Thymus (tissue), 11 donors: Measurements from ENCODE around the gene BTN2A1. TPM values are rescaled to one million over a fixed set of nuclear protein-coding genes. Genes with fewer than 3 reads are reported as not detected.

Experiments used
- DNase-seq, 9 donors: peaks; one replicate each; pipeline ENCODE4 v3.0.0-alpha.2; 2013; ENCODE audit warnings: low spot score in 9 of 9, low read depth in 6 of 9, missing footprints in 1 of 9
- H3K27ac ChIP-seq, 2 donors: one replicate each; pipeline ENCODE4 v1.5.1; 2013; ENCODE audit warnings: control low read depth in 1 of 2, low read depth in 1 of 2, low read length in 1 of 2, mild to moderate bottlenecking in 1 of 2, moderate library complexity in 1 of 2
- H3K27me3 ChIP-seq, 2 donors: one replicate each; pipeline ENCODE4 v1.5.1; 2013; ENCODE audit warnings: low read length in 1 of 2; ENCODE audit not compliant: control insufficient read depth in 2 of 2, insufficient read depth in 1 of 2
- H3K36me3 ChIP-seq, 2 donors: one replicate each; pipeline ENCODE4 v1.5.1; 2013; ENCODE audit warnings: low read length in 1 of 2, mild to moderate bottlenecking in 1 of 2, moderate library complexity in 1 of 2; ENCODE audit not compliant: control insufficient read depth in 2 of 2, insufficient read depth in 2 of 2
- H3K4me1 ChIP-seq, 2 donors: one replicate each; pipeline ENCODE4 v1.5.1; 2013; ENCODE audit warnings: low read length in 2 of 2; ENCODE audit not compliant: control insufficient read depth in 2 of 2, insufficient read depth in 2 of 2
- H3K4me3 ChIP-seq, 2 donors: one replicate each; pipeline ENCODE4 v1.5.1; 2013; ENCODE audit warnings: low read length in 2 of 2, control low read depth in 1 of 2, mild to moderate bottlenecking in 1 of 2
- H3K9me3 ChIP-seq, 2 donors: one replicate each; pipeline ENCODE4 v1.5.1; 2013; ENCODE audit warnings: low read length in 1 of 2, mild to moderate bottlenecking in 1 of 2; ENCODE audit not compliant: control insufficient read depth in 2 of 2, insufficient read depth in 1 of 2
- WGBS: extraction: QIAGEN DNeasy Blood & Tissue Kit; methylation state at CpG from one replicate; pipeline ENCODE4 v1.1.7; 2013; 5-methylcytosine and 5-hydroxymethylcytosine counted together
- polyA plus RNA-seq: library from polyadenylated mRNA; stranded (reverse); fragments of 200-250 nt; gene quantifications from one replicate; pipeline ENCODE4 v1.2.3, GENCODE V29; 2013
- total RNA-seq: library from RNA; stranded (reverse); fragments of 120-200 nt; gene quantifications from one replicate; pipeline ENCODE4 v1.2.4, GENCODE V29; 2013
- donor health status: healthy.

BTN2A1 gene
- total and polyA plus RNA-seq, 2 donors, result 8.1 to 26.9 TPM

DNA sequence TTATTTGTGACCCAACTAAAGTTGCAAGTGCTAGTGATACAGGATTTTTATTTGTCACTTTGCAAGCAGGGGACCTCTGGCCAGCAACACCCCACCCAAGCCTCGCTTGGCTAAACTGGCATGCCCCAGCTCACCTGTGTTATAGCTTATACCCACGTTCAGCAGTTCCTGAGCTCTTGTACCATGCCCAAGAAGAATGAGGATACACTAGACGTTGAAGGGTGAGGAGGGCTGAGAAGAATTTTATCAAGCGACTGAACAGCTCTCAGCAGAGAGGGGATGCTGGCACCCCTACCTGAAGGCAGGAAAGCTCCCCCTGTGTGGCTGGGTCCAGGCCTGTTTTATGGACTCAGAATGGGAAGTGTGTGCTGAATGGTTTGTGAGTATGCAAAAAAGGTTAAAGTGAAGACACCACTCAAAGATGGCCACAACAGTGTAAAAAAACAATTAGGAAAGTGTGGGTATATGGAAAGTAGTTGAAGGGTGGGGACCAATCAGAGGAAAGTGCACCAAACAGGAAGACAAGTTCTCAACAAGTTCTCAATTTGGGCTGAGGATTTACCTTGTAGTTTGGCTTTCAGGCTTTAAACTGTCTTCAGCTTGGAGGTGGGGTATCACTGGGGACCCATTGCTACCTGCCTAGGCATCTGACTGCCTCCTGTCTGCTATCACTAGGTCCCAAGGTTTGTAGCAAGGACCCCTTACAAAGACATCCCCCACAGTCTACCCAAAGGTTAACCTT, 15.0 kb downstream of the BTN2A1 start:
- WGBS, result 99% methylated on average over 4 of the region's 4 CpGs
- Histone ChIP-seq H3K27ac (peak overlapping the region; percentile 69 to 100), H3K9me3 (peaks cover 3 to 5% of the 10 kb centered on the region in 2 donors), H3K4me1 (peaks cover 9 to 27% of the 10 kb centered on the region in 2 donors), H3K27me3 (no peaks in the 10 kb centered on the region), H3K4me3 (no peak overlapping the region), H3K36me3 (peaks cover 16 to 24% of the 10 kb centered on the region in 2 donors)
- peak in 1 of 9 donors; percentile 39 for DNase-seq

DNA sequence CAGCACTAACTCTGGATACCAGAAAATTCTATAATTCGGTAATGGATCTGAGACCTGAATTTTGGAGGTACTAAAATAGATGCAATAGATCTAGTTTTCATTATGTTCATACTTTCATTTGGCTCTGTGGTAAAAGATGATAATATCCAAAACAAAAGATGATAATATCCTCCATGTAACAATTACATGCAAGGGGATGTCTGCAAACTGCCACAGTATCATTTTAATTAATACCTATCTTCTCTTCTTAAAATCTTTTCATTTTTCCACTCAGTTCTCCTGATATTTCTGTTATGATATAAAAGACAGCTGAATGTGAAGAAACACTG, 15.6 kb downstream of the BTN2A1 start:
- H3K9me3 ChIP-seq, result peaks cover 3 to 5% of the 10 kb centered on the region in 2 donors
- 94% methylated on average over 1 of the region's 1 CpG for WGBS
- H3K4me3 ChIP-seq, result peak overlapping the region; percentile 61 to 67
- peaks cover 9 to 18% of the 10 kb centered on the region in 2 donors for H3K36me3 ChIP-seq
- peaks cover 9 to 29% of the 10 kb centered on the region in 2 donors for H3K4me1 ChIP-seq
- H3K27me3 ChIP-seq, result no peaks in the 10 kb centered on the region
- peak overlapping the region; percentile 98 to 100 for H3K27ac ChIP-seq
- no peak for DNase-seq

DNA sequence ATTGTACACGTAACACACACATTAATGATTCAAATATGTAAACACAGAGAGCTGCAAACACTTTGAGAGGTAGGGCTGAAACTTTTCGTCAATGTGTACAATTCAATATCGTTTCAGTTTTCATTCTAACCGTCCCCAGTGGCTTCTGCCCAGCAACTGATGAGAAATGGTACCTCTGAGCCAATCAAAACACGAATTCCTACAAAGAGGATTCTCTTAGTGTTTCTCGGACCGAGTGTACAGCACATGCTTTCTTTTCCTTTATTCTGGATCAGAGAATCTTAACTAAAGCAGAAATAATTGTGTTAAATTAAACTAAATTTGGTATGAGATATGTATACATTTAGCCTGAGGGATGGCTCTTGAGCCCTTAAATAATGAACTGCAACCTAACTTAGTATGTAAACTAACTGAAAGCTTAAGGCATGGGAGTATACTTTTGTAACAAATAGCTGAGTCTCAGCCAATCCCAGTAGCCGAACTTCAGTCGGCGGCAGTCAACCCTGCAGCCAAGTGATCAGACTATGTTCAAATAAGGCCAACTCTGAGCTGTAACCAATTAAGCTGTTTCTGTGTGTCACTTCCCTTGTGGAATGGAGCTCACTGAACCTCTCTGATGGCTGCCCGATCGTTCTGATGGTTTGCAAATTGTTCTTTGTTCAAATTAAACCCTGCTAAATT, 16.1 kb downstream of the BTN2A1 start:
- Histone ChIP-seq H3K4me1 (peaks cover 9 to 28% of the 10 kb centered on the region in 2 donors), H3K9me3 (peaks cover 3 to 5% of the 10 kb centered on the region in 2 donors), H3K27ac (peak overlapping the region; percentile 98 to 100), H3K27me3 (no peaks in the 10 kb centered on the region), H3K4me3 (peak overlapping the region; percentile 61 to 67), H3K36me3 (peaks cover 4 to 13% of the 10 kb centered on the region in 2 donors)
- under 1% methylated on average over 12 of the region's 12 CpGs for WGBS
- peak; percentile 77 to 97 (median 89) for DNase-seq

DNA sequence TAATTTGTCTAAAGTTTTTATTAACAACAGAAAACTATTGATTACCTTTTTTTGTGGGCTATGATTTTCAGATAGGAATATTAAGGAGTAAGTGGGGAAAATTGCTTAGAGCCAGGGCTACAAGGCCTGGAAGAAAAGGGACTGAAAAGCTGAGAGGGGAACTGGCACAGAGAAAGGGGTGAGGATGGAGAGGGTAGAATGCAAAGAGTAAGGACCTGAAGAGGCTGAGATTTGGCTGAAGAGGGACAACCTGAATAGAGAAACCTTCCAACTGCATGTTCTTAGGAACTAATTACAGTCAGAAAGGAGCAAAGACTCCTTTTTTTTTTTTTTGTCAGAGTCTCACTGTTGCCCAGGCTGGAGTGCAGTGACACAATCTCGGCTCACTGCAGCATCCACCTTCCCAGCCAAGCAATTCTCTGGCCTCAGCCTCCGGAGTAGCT, 16.7 kb downstream of the BTN2A1 start:
- peaks cover 9 to 27% of the 10 kb centered on the region in 2 donors for H3K4me1 ChIP-seq
- 80% methylated on average over 2 of the region's 2 CpGs for WGBS
- peak overlapping the region; percentile 98 to 100 for H3K27ac ChIP-seq
- H3K4me3 ChIP-seq, result peak overlapping the region; percentile 61 to 67
- H3K9me3 ChIP-seq, result peaks cover 3 to 5% of the 10 kb centered on the region in 2 donors
- DNase-seq, result no peak
- peaks cover 0 to 10% of the 10 kb centered on the region in 2 donors for H3K36me3 ChIP-seq
- H3K27me3 ChIP-seq, result no peaks in the 10 kb centered on the region

DNA sequence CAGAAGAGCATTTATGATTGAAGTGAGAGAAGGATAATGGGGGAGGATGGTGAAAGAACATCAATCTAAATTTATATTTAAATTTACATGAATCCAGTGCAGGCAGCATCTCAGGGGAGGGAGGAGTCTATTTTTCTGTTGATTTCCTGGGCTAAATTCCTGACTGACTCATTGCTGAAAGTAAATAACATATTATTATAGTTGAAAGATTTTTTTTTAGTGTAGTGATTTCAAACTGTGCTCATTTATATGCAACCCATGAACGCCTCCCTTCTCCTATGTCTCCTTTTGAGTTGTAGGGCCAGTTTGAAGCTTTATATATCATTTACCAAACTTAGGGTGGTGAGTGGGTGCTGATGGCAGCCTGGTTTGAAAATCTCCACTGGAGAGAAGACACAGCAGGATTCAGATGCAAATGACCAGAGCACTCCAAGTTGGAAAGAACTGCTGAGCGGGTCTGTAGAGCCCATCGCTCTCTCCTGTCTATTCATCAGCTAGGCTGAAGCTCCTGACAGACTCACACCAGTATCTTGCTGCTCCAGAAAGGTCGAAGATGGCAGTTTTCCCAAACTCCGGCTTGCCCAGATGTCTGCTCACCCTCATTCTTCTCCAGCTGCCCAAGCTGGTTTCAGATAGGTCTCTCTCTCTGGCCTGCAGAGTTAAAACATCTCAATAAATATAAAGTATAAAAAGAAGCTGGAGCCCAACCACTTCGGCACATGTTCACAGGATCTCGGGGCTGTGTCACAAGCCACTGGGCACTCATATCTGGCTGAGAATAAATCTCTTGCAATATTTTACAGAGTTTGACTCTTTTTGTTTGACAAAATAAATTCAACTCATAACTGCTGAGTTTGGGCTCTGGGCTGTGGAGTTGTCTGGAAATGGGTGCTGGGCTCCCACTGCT, 18.3 kb downstream of the BTN2A1 start:
- WGBS, result 98% methylated on average over 7 of the region's 7 CpGs
- H3K27ac ChIP-seq, result peak overlapping the region in 1 of 2 donors; percentile 21

DNA sequence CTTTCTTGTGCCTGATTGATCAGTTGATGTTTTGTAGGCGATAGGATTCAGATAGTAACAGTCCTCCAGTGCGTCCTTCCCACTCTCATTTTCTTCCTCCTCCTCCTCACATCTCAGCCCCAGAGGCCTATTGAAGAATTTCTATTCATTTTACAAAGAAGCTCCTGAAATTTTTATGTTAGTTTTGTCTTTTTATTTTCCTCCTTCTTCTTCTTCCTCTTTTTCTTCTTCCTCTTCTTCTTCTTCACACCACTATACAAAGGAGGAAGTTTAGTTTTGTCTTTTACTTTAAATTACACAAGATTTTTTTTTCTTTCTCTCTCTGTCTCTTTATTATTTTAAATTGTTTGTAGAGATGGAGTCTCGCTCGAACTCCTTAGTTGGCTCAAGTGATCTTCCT, 19.1 kb downstream of the BTN2A1 start:
- H3K9me3 ChIP-seq, result peaks cover 3 to 5% of the 10 kb centered on the region in 2 donors
- no peaks in the 10 kb centered on the region for H3K27me3 ChIP-seq
- H3K4me3 ChIP-seq, result no peak overlapping the region
- H3K4me1 ChIP-seq, result peaks cover 9 to 27% of the 10 kb centered on the region in 2 donors
- H3K27ac ChIP-seq, result no peak overlapping the region
- no peak for DNase-seq
- H3K36me3 ChIP-seq, result peaks cover 0 to 3% of the 10 kb centered on the region in 2 donors
- WGBS, result 91% methylated on average over 4 of the region's 4 CpGs

More for the DNA sequence above, 18.3 kb downstream of the BTN2A1 start:
- Histone ChIP-seq H3K9me3 (peaks cover 3 to 5% of the 10 kb centered on the region in 2 donors), H3K4me1 (peaks cover 9 to 27% of the 10 kb centered on the region in 2 donors), H3K4me3 (no peak overlapping the region), H3K36me3 (peaks cover 0 to 3% of the 10 kb centered on the region in 2 donors), H3K27me3 (no peaks in the 10 kb centered on the region)
- no peak for DNase-seq

DNA sequence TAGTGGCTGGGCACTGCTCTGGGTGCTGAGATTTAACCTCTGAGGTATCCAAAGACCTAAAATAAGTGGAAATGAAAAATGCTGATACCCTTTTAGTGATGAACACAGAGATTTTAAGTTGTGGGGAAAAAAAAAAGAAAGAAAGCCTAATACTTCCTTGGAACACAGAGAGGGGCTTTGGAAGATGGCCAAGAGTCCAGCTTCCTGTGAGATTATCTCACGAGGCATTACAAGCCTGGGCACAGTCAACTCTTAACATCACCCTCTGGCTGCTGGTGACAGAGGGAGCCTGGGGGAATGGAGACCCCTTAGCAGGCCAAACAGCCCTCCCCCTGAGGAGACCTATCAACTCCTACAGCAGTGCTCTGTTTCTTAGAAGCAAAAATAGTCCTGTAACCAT, 19.7 kb downstream of the BTN2A1 start:
- peaks cover 0 to 3% of the 10 kb centered on the region in 2 donors for H3K36me3 ChIP-seq
- peaks cover 9 to 27% of the 10 kb centered on the region in 2 donors for H3K4me1 ChIP-seq
- DNase-seq, result no peak
- WGBS, result 83% methylated on average over 1 of the region's 1 CpG
- H3K27me3 ChIP-seq, result no peaks in the 10 kb centered on the region
- no peak overlapping the region for H3K4me3 ChIP-seq
- peaks cover 3 to 4% of the 10 kb centered on the region in 2 donors for H3K9me3 ChIP-seq
- peak overlapping the region in 1 of 2 donors; percentile 3 for H3K27ac ChIP-seq

DNA sequence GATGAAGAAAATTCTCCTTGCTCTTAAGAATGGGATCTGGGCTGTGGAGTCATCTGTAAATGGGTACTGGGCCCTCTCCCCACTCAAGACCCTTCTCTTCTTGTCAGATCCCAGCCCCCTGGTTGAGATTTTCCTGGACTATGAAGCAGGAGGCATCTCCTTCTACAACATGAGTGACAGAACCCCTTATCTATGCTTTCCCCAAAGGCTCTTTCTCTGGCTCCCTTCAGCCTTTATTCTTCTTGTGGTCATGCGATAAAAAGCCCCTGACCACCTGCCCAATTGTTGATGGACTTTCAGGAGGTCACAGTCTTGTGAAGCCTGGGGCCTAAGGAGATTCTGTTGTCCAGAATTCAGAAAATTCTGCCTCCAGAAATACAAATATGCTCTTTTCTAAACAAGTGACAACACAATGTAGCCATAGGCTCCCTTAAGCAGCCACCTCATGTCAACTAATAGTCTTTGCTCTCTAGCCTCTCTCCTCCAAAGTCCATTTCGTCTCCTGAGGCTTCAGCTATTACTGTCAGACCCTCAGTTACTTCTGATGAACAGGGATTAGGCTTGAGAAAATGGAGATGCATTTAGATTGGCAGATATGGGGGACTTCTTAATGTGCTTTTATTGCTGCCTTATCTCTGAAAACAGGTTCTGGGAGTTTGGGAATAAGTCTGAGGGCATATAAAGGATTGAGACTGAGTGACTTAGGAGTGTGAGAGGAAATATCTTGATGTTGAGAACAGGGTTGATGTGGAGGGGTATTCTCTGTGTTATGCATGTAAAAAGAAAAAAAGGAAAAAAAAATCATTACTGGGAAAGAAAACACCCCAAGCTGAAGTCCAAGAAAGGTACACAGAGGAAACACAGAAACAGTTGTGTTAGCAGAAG, 20.6 kb downstream of the BTN2A1 start:
- Histone ChIP-seq H3K27me3 (no peaks in the 10 kb centered on the region), H3K4me3 (no peak overlapping the region), H3K4me1 (peaks cover 9 to 27% of the 10 kb centered on the region in 2 donors), H3K36me3 (no peaks in the 10 kb centered on the region), H3K9me3 (no peaks in the 10 kb centered on the region), H3K27ac (no peak overlapping the region)
- over 99% methylated on average over 2 of the region's 2 CpGs for WGBS
- no peak for DNase-seq
